GM06990 (cell line): ENCODE measurements around the gene HOXA6.

Experiments used
- DNase-seq: peaks from one replicate; pipeline ENCODE4 v3.0.0-alpha.2; 2011; ENCODE audit not compliant: insufficient read length; ENCODE audit errors: extremely low read depth
- H3K27me3 ChIP-seq: replicated peaks from 2 replicates; pipeline ENCODE4 v1.6.0; 2011; ENCODE audit warnings: low read length; ENCODE audit not compliant: control insufficient read depth, insufficient read depth
- H3K36me3 ChIP-seq: 2 replicates; pipeline ENCODE4 v1.5.1; 2011; ENCODE audit warnings: low read length; ENCODE audit not compliant: control insufficient read depth, insufficient read depth
- H3K4me3 ChIP-seq: replicated peaks from 2 replicates; pipeline ENCODE4 v1.5.1; 2011; ENCODE audit warnings: low read depth, mild to moderate bottlenecking, control low read depth, low read length
- TF ChIP-seq, protein P1 (sequence below): IDR thresholded peaks from 2 replicates; pipeline ENCODE4 v1.5.1; 2011; ENCODE audit warnings: low read length, control low read depth, mild to moderate bottlenecking, inconsistent platforms; ENCODE audit not compliant: insufficient read depth, poor library complexity, severe bottlenecking

The HOXA6 gene

GRCh38 chr7:27109466-27110185, 37.9 kb downstream of the HOXA6 start:
- H3K27me3 ChIP-seq, result no peaks in the 10 kb centered on the region; the same call in 1 of the 2 replicates
- TF ChIP-seq, protein P1, sequence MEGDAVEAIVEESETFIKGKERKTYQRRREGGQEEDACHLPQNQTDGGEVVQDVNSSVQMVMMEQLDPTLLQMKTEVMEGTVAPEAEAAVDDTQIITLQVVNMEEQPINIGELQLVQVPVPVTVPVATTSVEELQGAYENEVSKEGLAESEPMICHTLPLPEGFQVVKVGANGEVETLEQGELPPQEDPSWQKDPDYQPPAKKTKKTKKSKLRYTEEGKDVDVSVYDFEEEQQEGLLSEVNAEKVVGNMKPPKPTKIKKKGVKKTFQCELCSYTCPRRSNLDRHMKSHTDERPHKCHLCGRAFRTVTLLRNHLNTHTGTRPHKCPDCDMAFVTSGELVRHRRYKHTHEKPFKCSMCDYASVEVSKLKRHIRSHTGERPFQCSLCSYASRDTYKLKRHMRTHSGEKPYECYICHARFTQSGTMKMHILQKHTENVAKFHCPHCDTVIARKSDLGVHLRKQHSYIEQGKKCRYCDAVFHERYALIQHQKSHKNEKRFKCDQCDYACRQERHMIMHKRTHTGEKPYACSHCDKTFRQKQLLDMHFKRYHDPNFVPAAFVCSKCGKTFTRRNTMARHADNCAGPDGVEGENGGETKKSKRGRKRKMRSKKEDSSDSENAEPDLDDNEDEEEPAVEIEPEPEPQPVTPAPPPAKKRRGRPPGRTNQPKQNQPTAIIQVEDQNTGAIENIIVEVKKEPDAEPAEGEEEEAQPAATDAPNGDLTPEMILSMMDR, result no peak
- no peak for DNase-seq
- no peaks in the 10 kb centered on the region for H3K36me3 ChIP-seq
- H3K4me3 ChIP-seq, result no peak overlapping the region

- Histone ChIP-seq H3K27me3 (no peaks in the 10 kb centered on the region; the same call in 1 of the 2 replicates), H3K4me3 (no peak overlapping the region), H3K36me3 (no peaks in the 10 kb centered on the region)
- TF ChIP-seq, protein P1, result no peak
- no peak for DNase-seq
Observed at GRCh38 chr7:27108390-27109127, 39.0 kb downstream of the HOXA6 start.

GRCh38 chr7:27107391-27108381, 39.9 kb downstream of the HOXA6 start:
- no peaks in the 10 kb centered on the region for H3K27me3 ChIP-seq
- TF ChIP-seq, protein P1, result no peak
- H3K36me3 ChIP-seq, result no peaks in the 10 kb centered on the region
- DNase-seq, result no peak
- no peak overlapping the region for H3K4me3 ChIP-seq

DNA sequence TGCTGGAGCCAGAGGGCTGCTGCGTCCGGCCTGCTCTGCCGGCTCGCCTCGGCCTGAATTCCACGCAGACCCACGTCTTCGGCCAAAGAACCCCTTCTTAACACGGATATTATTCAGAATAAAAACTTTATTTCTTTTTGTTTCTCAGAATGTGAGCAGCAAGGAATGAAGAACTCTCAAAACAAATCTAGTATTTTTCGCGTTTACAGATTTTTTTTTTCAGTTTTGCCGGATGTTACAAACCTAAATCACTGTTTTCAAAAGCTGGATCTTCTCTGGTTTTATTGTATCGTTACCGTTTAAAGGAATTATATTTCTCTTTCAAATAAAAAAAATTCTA, 40.7 kb downstream of the HOXA6 start:
- H3K27me3 ChIP-seq, result no peaks in the 10 kb centered on the region
- H3K4me3 ChIP-seq, result no peak overlapping the region
- TF ChIP-seq, protein P1, result no peak
- H3K36me3 ChIP-seq, result no peaks in the 10 kb centered on the region
- DNase-seq, result no peak

GRCh38 chr7:27106181-27106900, 41.2 kb downstream of the HOXA6 start:
- H3K4me3 ChIP-seq, result no peak overlapping the region
- no peaks in the 10 kb centered on the region for H3K36me3 ChIP-seq
- no peak for DNase-seq
- TF ChIP-seq, protein P1, result no peak
- no peaks in the 10 kb centered on the region for H3K27me3 ChIP-seq
